ENCODE measurements around the gene NFATC3. TPM values are rescaled to one million over a fixed set of nuclear protein-coding genes. Genes with fewer than 3 reads are reported as not detected.
A peak's percentile ranks its signal among the peaks of the same experiment; 100 is the strongest.

NFATC3 gene
- total and polyA plus RNA-seq, 11 donors, result 5.9 to 35.1 (median 24.2) TPM

DNA sequence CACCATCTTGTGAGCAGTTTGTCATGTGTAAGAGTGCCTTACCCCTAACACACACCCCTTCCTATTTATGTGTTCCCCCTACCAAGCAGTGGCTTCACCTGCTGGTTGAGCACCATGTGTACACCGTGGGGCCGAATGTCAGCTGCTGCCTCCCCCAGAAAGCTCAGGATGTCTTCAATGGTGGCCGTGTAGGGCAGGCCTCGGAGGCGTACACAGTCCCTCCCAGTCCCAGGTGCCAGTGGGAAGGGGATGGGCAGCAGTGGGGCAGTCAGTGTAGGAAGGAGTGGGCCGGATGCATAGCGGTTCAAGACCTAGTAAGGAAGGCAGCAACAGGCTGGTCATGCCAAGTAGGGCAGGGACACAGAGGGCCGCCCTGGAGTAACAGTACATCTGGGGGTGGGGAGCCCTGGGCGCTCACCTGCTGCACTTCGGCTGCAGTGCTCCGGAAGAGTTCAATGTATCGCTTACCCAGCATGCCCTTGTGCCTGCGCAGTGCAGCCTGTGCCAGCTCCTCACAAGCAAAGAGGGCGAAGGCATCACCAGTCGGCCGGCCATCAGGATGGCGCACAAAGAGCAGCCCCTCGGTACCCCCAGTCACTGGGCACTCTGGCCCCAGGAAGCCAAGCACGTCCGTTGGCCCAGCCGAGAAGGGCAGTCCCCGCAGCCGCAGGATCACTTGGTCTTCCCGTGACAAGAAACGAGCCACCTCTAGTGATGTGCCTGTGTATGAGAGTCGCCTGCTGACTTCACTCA is 146.4 kb downstream of the NFATC3 start:
- Histone ChIP-seq H3K9me3 (no peaks in the 10 kb centered on the region), H3K4me3 (no peak overlapping the region), H3K27me3 (peaks cover 0 to 7% (median 0%) of the 10 kb centered on the region in 9 donors), H3K36me3 (peaks cover 0 to 16% (median 8%) of the 10 kb centered on the region in 9 donors), H3K27ac (no peak overlapping the region), H3K4me1 (peaks cover 0 to 45% (median 24%) of the 10 kb centered on the region in 12 donors)
- 88 to 93% (median 90%) methylated on average over 17 to 26 of the region's 26 CpGs for WGBS, 4 donors
- intact Hi-C loops (cut with DNase I), result loop anchor here in 5 of 10 donors (5.0 to 10.0 kb wide), 4 partner anchors 239 to 1487 kb away; partner anchors contain the start of genes RANBP10 (in 1 of the 5), SLC12A4 (in 1 of the 5) and TSNAXIP1 (in 1 of the 5)
- ATAC-seq (no peak), DNase-seq (peak in 1 of 5 donors; percentile 62)
- TF ChIP-seq, protein P1, sequence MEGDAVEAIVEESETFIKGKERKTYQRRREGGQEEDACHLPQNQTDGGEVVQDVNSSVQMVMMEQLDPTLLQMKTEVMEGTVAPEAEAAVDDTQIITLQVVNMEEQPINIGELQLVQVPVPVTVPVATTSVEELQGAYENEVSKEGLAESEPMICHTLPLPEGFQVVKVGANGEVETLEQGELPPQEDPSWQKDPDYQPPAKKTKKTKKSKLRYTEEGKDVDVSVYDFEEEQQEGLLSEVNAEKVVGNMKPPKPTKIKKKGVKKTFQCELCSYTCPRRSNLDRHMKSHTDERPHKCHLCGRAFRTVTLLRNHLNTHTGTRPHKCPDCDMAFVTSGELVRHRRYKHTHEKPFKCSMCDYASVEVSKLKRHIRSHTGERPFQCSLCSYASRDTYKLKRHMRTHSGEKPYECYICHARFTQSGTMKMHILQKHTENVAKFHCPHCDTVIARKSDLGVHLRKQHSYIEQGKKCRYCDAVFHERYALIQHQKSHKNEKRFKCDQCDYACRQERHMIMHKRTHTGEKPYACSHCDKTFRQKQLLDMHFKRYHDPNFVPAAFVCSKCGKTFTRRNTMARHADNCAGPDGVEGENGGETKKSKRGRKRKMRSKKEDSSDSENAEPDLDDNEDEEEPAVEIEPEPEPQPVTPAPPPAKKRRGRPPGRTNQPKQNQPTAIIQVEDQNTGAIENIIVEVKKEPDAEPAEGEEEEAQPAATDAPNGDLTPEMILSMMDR (IDR thresholded peaks at IDR 0.05), result no peak
- no peak for TF ChIP-seq POLR2A (IDR thresholded peaks at IDR 0.05)

DNA sequence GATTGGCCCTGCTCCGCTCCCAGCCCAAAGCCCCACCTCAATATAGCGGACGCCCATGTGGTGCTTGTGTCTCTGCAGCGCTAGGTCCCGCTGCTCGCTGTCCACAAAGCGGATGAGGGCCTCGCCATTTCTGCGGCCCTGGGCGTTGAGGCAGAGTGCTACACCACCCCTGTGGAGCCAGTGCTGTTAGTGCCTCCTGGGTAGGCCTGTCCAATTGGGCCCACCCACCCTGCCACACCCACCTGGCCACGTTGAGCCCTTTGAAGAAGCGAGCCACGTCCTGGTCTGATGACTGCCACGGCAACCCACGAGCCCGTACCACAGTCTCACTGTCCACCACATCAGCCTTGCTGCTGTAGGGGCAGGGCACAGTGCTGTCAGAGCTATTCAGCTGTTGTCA is 147.2 kb downstream of the NFATC3 start:
- H3K36me3 ChIP-seq, result peaks cover 0 to 12% (median 3%) of the 10 kb centered on the region in 9 donors
- no peak overlapping the region for H3K4me3 ChIP-seq
- H3K4me1 ChIP-seq, result peaks cover 0 to 47% (median 24%) of the 10 kb centered on the region in 12 donors
- peak in 1 of 5 donors; percentile 58 for DNase-seq
- peaks cover 0 to 7% (median 0%) of the 10 kb centered on the region in 9 donors for H3K27me3 ChIP-seq
- H3K9me3 ChIP-seq, result no peaks in the 10 kb centered on the region
- H3K27ac ChIP-seq, result no peak overlapping the region
- 84 to 89% (median 86%) methylated on average over 12 to 16 of the region's 16 CpGs for WGBS, 4 donors
- TF ChIP-seq, protein P1 (IDR thresholded peaks at IDR 0.05), result no peak
- no peak for TF ChIP-seq POLR2A (IDR thresholded peaks at IDR 0.05)
- ATAC-seq, result no peak
- intact Hi-C loops (cut with DNase I), result loop anchor here in 5 of 10 donors (5.0 to 10.0 kb wide), 4 partner anchors 240 to 1488 kb away; partner anchors contain the start of genes RANBP10 (in 1 of the 5), SLC12A4 (in 1 of the 5) and TSNAXIP1 (in 1 of the 5)

DNA sequence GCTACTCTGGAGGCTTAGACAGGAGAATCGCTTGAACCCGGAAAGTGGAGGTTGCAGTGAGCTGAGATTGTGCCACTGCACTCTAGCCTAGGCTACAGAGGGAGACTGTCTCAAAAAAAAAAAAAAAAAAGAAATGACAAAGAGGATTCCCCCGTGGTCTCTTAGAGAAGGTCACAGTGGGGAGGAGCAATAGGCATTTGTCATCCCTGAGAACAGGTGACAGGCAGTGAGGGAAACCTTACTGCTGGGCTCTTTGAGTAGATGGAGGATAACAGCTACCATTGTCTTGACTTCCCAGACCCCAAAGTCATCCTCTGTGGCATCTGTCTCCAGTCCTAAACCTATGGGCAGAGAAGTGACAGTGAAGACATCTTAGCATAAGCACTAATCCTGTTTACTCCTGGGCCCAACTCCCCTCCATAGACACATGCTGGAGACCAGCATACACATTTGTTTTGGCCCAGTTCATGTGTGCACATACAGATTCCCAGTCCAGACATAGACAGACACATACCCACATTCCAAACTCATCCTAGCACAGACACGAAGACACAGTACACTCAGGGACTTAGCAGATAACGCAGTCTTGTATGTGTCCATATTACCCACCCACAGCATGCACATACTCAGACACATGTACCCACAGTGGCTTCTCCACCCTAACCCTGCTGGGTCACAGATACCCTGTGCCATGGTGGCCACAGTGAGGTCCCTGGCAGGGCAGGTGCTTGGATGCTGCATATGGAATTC is 148.1 kb downstream of the NFATC3 start:
- WGBS, 4 donors, result 77 to 82% (median 81%) methylated on average over 5 of the region's 5 CpGs
- DNase-seq, result no peak
- H3K9me3 ChIP-seq, result no peaks in the 10 kb centered on the region
- no peak for TF ChIP-seq POLR2A (IDR thresholded peaks at IDR 0.05)
- TF ChIP-seq, protein P1 (IDR thresholded peaks at IDR 0.05), result no peak
- ATAC-seq, result no peak
- H3K27ac ChIP-seq, result no peak overlapping the region
- intact Hi-C loops (cut with DNase I), result loop anchor here in 5 of 10 donors (5.0 to 10.0 kb wide), 4 partner anchors 241 to 1488 kb away; partner anchors contain the start of genes RANBP10 (in 1 of the 5), SLC12A4 (in 1 of the 5) and TSNAXIP1 (in 1 of the 5)
- H3K4me3 ChIP-seq, result no peak overlapping the region
- H3K27me3 ChIP-seq, result peaks cover 0 to 7% (median 0%) of the 10 kb centered on the region in 9 donors
- peaks cover 0 to 12% (median 0%) of the 10 kb centered on the region in 9 donors for H3K36me3 ChIP-seq
- H3K4me1 ChIP-seq, result peaks cover 0 to 44% (median 20%) of the 10 kb centered on the region in 12 donors

All from heart left ventricle (tissue), 16 donors.